ENCODE measurements around the gene COL28A1.

COL28A1 gene

DNA sequence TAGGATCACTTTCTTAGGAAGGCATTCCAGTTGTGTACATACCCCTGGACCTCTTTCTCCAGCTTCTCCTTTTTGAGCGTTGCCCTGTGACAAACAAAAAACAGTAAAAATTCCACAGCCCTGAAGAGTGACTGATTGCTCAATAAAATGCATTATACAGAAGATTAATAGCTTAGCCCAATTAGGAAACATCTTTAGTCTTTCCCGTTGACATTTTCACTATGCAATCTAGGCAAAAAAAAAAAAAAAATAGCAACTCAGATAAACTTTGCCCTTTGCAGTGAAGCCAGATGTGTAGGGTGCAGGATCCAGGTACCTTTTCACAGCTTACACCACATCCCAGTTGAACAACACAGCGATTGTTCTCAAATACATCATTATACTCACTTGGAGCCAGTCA, 17.9 kb downstream of the COL28A1 start:
- no peaks in the 10 kb centered on the region for H3K9me3 ChIP-seq
- TF ChIP-seq, protein P1, sequence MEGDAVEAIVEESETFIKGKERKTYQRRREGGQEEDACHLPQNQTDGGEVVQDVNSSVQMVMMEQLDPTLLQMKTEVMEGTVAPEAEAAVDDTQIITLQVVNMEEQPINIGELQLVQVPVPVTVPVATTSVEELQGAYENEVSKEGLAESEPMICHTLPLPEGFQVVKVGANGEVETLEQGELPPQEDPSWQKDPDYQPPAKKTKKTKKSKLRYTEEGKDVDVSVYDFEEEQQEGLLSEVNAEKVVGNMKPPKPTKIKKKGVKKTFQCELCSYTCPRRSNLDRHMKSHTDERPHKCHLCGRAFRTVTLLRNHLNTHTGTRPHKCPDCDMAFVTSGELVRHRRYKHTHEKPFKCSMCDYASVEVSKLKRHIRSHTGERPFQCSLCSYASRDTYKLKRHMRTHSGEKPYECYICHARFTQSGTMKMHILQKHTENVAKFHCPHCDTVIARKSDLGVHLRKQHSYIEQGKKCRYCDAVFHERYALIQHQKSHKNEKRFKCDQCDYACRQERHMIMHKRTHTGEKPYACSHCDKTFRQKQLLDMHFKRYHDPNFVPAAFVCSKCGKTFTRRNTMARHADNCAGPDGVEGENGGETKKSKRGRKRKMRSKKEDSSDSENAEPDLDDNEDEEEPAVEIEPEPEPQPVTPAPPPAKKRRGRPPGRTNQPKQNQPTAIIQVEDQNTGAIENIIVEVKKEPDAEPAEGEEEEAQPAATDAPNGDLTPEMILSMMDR (IDR thresholded peaks at IDR 0.05): no peak
- H3K4me3 ChIP-seq (ENCODE audit: low read depth in 1 of 2, low read length in 1 of 2): no peak overlapping the region
- H3K36me3 ChIP-seq: no peaks in the 10 kb centered on the region
- no peaks in the 10 kb centered on the region for H3K27me3 ChIP-seq
- H3K4me1 ChIP-seq (ENCODE audit: control insufficient read depth in 1 of 2, insufficient read depth in 1 of 2, low read depth in 1 of 2, low read length in 1 of 2): no peaks in the 10 kb centered on the region
- H3K27ac ChIP-seq: no peak overlapping the region

DNA sequence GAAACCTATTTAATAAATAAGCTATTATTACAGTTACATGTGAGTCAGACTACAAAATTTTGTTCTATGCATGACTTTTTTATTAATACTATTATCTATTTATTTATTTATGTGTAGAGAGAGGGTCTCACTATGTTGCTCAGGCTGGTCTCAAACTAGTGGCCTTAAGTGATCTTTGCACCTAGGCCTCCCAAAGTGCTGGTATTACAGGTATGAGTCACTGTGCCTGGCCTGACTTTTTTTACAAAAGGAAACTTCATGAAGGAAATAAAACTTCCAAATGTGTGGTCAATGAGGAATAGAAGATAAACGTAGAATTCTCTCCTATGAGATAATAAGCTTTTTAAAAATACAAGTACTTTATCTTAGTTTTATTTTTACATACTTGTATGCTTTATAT, 19.0 kb downstream of the COL28A1 start:
- TF ChIP-seq, protein P1 (IDR thresholded peaks at IDR 0.05): no peak
- no peaks in the 10 kb centered on the region for H3K36me3 ChIP-seq
- H3K27ac ChIP-seq: no peak overlapping the region
- no peaks in the 10 kb centered on the region for H3K9me3 ChIP-seq
- no peaks in the 10 kb centered on the region for H3K4me1 ChIP-seq (ENCODE audit: control insufficient read depth in 1 of 2, insufficient read depth in 1 of 2, low read depth in 1 of 2, low read length in 1 of 2)
- H3K27me3 ChIP-seq: no peaks in the 10 kb centered on the region
- no peak overlapping the region for H3K4me3 ChIP-seq (ENCODE audit: low read depth in 1 of 2, low read length in 1 of 2)

DNA sequence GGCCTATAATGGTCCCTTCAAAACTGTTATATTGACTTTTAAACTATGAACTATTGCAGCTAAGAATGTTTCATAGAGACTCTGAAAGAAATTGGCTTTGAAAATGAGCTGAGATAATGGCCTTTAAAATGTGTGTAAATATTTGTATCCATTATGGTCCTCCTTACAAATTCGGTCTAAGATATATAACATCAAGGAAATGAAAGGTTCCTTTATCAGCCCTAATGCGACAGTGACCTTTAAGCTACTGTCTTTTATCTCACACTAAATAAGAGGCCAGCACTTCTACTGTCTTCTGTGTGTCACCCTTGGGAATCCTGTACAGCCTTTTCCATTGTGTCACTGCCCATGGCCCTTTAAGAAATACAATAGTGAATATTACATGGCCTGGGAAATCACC, 19.5 kb downstream of the COL28A1 start:
- TF ChIP-seq, protein P1 (IDR thresholded peaks at IDR 0.05): no peak
- Histone ChIP-seq H3K27ac (no peak overlapping the region), H3K4me3 (ENCODE audit: low read depth in 1 of 2, low read length in 1 of 2) (no peak overlapping the region)

DNA sequence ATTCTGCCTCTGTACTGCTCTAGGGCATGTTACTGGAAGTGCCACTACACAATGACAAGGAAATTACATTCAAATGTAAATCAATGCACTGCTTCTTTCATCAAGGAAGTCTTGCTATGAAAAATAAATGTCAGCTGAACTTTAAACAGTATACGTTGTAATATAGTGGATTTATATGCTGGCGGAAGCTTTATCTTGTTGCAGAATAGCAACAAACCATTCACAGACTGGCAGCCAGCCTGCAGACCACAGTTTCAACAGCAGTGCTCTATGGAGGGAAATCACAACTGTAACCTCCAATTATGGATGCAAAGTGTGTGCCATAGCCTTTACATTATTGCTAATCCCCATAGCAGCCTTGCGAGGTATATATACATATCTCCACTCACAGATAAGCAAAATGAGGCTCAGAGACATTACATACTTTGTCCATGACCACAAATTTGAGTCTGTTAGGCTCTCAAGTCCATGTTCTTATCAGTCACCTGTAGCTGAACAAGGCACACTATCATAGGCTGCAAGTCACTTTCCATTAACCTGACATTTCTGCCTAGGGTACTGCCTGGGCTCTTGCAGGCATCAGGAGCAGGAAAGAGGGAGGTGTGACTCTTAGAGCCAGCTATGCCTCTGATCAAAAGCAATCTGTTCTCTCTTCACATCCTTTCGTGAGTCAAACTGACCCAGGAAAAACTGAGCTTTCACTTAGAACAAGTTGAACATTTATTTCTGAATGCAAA, 22.6 kb downstream of the COL28A1 start:
- TF ChIP-seq, protein P1 (IDR thresholded peaks at IDR 0.05): no peak
- no peaks in the 10 kb centered on the region for H3K9me3 ChIP-seq
- H3K4me3 ChIP-seq (ENCODE audit: low read depth in 1 of 2, low read length in 1 of 2): no peak overlapping the region
- H3K36me3 ChIP-seq: no peaks in the 10 kb centered on the region
- no peaks in the 10 kb centered on the region for H3K27me3 ChIP-seq
- no peak overlapping the region for H3K27ac ChIP-seq
- no peaks in the 10 kb centered on the region for H3K4me1 ChIP-seq (ENCODE audit: control insufficient read depth in 1 of 2, insufficient read depth in 1 of 2, low read depth in 1 of 2, low read length in 1 of 2)

More for the DNA sequence above, 19.5 kb downstream of the COL28A1 start:
- H3K9me3 ChIP-seq: no peaks in the 10 kb centered on the region
- H3K27me3 ChIP-seq: no peaks in the 10 kb centered on the region
- no peaks in the 10 kb centered on the region for H3K4me1 ChIP-seq (ENCODE audit: control insufficient read depth in 1 of 2, insufficient read depth in 1 of 2, low read depth in 1 of 2, low read length in 1 of 2)
- no peaks in the 10 kb centered on the region for H3K36me3 ChIP-seq

DNA sequence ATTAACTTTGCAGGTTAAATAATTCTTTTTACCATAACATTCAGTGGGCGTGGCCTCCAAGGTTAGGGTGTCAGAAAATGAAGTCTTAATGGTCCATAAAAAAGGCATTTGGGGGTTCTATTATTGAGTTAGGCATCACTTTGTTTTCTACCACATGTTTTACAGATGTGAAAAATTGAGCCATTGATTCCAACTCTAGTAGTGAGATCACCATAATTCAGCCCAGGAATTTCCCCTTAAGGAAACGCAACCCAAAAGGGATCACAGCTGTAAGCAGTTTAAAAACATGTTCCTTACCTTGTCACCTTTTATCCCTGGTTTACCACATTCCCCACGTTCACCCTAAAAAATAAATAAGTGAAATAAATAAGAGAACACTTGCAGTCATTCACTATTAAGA, 24.9 kb downstream of the COL28A1 start:
- Histone ChIP-seq H3K4me3 (ENCODE audit: low read depth in 1 of 2, low read length in 1 of 2) (no peak overlapping the region), H3K36me3 (no peaks in the 10 kb centered on the region), H3K27me3 (peaks cover 3% of the 10 kb centered on the region), H3K4me1 (ENCODE audit: control insufficient read depth in 1 of 2, insufficient read depth in 1 of 2, low read depth in 1 of 2, low read length in 1 of 2) (no peaks in the 10 kb centered on the region), H3K27ac (no peak overlapping the region), H3K9me3 (no peaks in the 10 kb centered on the region)
- TF ChIP-seq, protein P1 (IDR thresholded peaks at IDR 0.05): no peak

Data from neutrophil (primary cell).